ENCODE data around the gene ADGRL1.

- TF ChIP-seq CTCF (IDR thresholded peaks at IDR 0.05) (no peak), POLR2A (IDR thresholded peaks at IDR 0.05) (no peak)
Observed at GRCh38 chr19:14120497-14120780, 85.5 kb downstream of the ADGRL1 start.

All from stomach (tissue), 4 donors.